Effector memory CD8-positive, alpha-beta T cell (primary cell): ENCODE data around the gene SFXN1.

ENCODE experiments used
- ATAC-seq: fragments of 150-1000 bp; cut with Tn5 transposase; replicated peaks from 2 replicates; pipeline ENCODE4 v1.10.0; 2021; ENCODE audit warnings: mild to moderate bottlenecking, moderate library complexity
- DNase-seq, 3 experiments: peaks; one replicate each; pipeline ENCODE4 v3.0.0; 2021
- H3K27ac Mint-ChIP-seq, 2 donors: one replicate each; pipeline ENCODE4 v1.8.0; 2022; ENCODE audit warnings: mild to moderate bottlenecking in 2 of 2, mixed read lengths in 2 of 2, moderate library complexity in 2 of 2
- H3K27me3 Mint-ChIP-seq, 2 donors: one replicate each; pipeline ENCODE4 v1.8.0; 2022; ENCODE audit warnings: mixed read lengths in 2 of 2
- H3K36me3 Mint-ChIP-seq: one replicate; pipeline ENCODE4 v1.8.0; 2022; ENCODE audit warnings: mild to moderate bottlenecking, moderate library complexity, mixed read lengths; ENCODE audit not compliant: insufficient read depth
- H3K4me1 Mint-ChIP-seq, 2 donors: one replicate each; pipeline ENCODE4 v1.8.0; 2022; ENCODE audit warnings: low read depth in 2 of 2, mixed read lengths in 2 of 2
- H3K4me3 Mint-ChIP-seq, 2 donors: one replicate each; pipeline ENCODE4 v1.8.0; 2022; ENCODE audit warnings: mild to moderate bottlenecking in 2 of 2, mixed read lengths in 2 of 2, moderate library complexity in 2 of 2
- H3K9me3 Mint-ChIP-seq, 2 donors: one replicate each; pipeline ENCODE4 v1.8.0; 2022; ENCODE audit warnings: mixed read lengths in 2 of 2

SFXN1 gene

DNA sequence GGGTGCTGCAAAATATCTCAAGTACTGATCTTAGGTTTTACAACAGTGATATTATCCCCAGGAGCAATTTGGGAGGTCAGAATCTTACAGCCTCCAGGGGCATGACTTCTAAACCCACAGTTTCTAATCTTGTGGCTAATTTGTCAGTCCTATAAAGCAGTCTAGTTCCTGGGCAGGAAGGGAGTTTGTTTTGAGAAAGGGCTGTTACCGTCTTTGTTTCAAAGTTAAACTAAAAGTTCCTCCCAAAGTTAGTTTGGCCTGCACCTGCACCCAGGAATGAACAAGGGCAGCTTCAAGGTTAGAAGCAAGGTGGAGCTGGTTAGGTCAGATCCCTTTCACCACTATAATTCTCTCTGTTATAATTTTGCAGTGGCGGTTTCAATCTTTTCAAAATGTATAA is 81.7 kb downstream of the SFXN1 start:
- DNase-seq (no peak), ATAC-seq (no peak)
- peaks cover 30 to 51% of the 10 kb centered on the region in 2 donors for H3K27me3 Mint-ChIP-seq
- no peak overlapping the region for H3K4me3 Mint-ChIP-seq
- no peak overlapping the region for H3K27ac Mint-ChIP-seq
- H3K4me1 Mint-ChIP-seq = no peaks in the 10 kb centered on the region
- no peaks in the 10 kb centered on the region for H3K36me3 Mint-ChIP-seq
- H3K9me3 Mint-ChIP-seq = no peaks in the 10 kb centered on the region

DNA sequence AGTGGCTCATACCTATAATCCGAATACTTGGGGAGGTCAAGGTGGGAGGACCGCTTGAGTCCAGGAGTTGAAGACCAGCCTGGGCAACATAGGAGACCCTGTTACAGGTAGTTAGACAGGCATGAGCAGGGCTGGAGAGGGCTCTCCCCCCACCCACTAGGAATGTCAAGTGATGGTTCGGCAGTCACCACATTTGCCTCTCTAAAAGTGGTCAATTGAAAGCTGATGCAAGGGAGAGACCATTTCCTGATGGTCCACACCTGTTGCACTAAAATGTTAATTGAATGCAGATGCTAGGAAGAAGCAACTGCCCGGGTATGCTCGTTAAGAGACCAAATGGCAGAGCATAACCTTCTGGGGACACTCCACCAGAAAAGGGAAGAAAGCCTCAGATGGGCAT is 82.7 kb downstream of the SFXN1 start:
- no peak overlapping the region for H3K27ac Mint-ChIP-seq
- DNase-seq = no peak
- ATAC-seq = no peak
- H3K9me3 Mint-ChIP-seq = no peaks in the 10 kb centered on the region
- H3K4me3 Mint-ChIP-seq = no peak overlapping the region
- H3K27me3 Mint-ChIP-seq = peaks cover 30 to 46% of the 10 kb centered on the region in 2 donors
- H3K4me1 Mint-ChIP-seq = no peaks in the 10 kb centered on the region
- no peaks in the 10 kb centered on the region for H3K36me3 Mint-ChIP-seq

DNA sequence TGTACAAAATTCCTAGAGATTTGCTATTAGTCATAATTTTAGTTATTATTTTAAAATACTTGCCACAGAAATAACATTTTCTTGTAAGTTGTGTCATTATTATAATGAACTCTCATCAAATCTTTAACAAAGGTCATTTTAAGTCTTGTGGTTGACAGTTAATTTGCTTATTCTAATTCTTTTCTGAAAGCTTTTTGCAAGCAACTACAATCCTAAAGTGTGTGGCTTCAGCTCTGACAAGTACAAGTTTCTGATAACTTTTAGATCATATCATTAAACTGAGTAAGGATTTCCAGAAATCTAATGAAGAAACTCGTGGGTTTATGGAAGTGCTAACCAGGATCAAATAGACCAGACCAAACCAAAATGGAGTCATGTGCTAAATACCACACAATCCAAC is 86.4 kb downstream of the SFXN1 start:
- ATAC-seq = no peak
- no peaks in the 10 kb centered on the region for H3K4me1 Mint-ChIP-seq

DNA sequence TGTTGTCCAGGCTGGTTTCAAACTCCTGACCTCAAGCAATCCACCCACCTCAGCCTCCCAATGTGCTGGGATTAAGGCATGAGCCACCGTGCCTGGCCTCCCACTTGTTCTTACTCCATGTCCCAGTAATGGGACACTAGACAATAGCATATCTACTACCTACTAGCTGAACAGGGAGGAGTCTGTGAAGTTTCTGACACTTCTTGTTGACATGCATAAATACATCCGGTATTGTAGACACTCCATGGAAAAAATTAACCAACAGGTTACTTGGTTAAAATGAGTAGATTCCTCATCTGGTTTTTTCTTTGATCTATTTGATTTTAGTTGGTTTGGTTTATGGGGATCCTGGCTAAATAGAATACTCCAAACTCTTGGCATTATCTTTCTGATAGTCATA is 88.3 kb downstream of the SFXN1 start:
- Mint-ChIP-seq H3K27me3 (peaks cover 30 to 42% of the 10 kb centered on the region in 2 donors), H3K4me1 (no peaks in the 10 kb centered on the region), H3K36me3 (peaks cover 2% of the 10 kb centered on the region), H3K27ac (no peak overlapping the region), H3K9me3 (no peaks in the 10 kb centered on the region), H3K4me3 (no peak overlapping the region)
- ATAC-seq (no peak), DNase-seq (no peak)

More for the DNA sequence above, 86.4 kb downstream of the SFXN1 start:
- Mint-ChIP-seq H3K27me3 (peaks cover 29 to 43% of the 10 kb centered on the region in 2 donors), H3K9me3 (no peaks in the 10 kb centered on the region), H3K4me3 (no peak overlapping the region), H3K27ac (no peak overlapping the region), H3K36me3 (no peaks in the 10 kb centered on the region)
- DNase-seq = no peak

DNA sequence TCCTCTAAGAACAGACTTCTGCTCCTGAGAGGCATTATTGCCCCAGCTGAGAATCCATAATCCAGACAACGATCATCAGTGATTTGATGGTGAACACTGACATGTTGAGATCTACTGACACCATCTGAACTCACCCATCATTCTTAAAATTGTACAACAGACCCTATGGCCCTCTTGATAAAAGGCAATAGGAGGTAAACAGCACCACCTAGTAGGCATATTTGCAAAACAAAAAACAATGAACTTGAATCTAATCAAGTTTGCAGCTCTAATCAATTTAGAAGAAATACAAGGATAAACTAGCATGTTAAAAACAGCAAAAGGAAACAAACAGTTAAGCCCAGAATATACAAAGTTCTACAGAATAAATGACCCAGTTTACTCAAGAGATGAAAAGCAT is 89.6 kb downstream of the SFXN1 start:
- no peak overlapping the region for H3K27ac Mint-ChIP-seq
- no peaks in the 10 kb centered on the region for H3K9me3 Mint-ChIP-seq
- DNase-seq (no peak), ATAC-seq (no peak)
- no peaks in the 10 kb centered on the region for H3K4me1 Mint-ChIP-seq
- H3K4me3 Mint-ChIP-seq = no peak overlapping the region
- peaks cover 27 to 45% of the 10 kb centered on the region in 2 donors for H3K27me3 Mint-ChIP-seq
- peaks cover 2% of the 10 kb centered on the region for H3K36me3 Mint-ChIP-seq

DNA sequence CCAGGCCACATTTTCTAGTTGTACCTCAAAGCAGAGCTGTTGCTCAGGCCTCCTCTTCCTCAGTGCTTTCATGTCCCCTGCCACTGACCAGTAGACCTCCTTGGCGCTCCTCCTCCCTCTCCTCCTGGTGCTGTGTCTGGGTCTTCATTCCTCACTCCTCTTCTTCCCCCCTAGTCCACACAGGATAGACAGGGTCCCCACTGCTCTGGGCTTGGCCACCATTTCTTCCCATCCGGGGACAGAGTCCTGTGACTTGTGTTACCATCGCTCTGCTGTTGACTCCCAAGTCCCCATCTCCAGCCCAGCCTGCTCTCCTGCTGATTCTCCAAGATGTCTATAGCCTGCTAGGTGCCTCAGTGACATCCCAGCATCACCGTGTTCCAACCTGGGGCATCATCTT is 91.3 kb downstream of the SFXN1 start:
- Mint-ChIP-seq H3K9me3 (no peaks in the 10 kb centered on the region), H3K36me3 (peaks cover 2% of the 10 kb centered on the region), H3K4me3 (no peak overlapping the region), H3K27me3 (peaks cover 40 to 55% of the 10 kb centered on the region in 2 donors), H3K4me1 (no peaks in the 10 kb centered on the region), H3K27ac (no peak overlapping the region)
- ATAC-seq (no peak), DNase-seq (no peak)

DNA sequence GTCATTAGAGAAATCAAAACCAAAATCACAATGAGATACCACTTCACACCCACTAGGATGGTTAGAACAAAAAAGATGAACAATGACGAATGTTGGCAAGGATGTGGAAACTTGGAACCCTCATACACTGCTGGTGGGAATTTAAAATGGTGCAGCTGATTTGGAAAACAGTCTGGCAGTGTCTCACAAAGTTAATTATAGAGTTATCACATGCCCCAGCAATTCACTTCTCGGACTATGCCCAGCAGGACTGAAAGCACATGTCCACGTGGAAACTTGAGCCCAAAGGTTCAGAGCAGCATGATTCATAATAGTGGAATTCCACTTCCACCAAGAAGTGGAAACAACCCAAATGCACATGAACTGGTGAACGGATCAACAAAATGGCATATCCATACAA is 94.5 kb downstream of the SFXN1 start:
- ATAC-seq = no peak
- Mint-ChIP-seq H3K36me3 (peaks cover 2% of the 10 kb centered on the region), H3K27me3 (peaks cover 58 to 66% of the 10 kb centered on the region in 2 donors), H3K27ac (no peak overlapping the region), H3K4me3 (no peak overlapping the region), H3K9me3 (no peaks in the 10 kb centered on the region), H3K4me1 (no peaks in the 10 kb centered on the region)
- no peak for DNase-seq

DNA sequence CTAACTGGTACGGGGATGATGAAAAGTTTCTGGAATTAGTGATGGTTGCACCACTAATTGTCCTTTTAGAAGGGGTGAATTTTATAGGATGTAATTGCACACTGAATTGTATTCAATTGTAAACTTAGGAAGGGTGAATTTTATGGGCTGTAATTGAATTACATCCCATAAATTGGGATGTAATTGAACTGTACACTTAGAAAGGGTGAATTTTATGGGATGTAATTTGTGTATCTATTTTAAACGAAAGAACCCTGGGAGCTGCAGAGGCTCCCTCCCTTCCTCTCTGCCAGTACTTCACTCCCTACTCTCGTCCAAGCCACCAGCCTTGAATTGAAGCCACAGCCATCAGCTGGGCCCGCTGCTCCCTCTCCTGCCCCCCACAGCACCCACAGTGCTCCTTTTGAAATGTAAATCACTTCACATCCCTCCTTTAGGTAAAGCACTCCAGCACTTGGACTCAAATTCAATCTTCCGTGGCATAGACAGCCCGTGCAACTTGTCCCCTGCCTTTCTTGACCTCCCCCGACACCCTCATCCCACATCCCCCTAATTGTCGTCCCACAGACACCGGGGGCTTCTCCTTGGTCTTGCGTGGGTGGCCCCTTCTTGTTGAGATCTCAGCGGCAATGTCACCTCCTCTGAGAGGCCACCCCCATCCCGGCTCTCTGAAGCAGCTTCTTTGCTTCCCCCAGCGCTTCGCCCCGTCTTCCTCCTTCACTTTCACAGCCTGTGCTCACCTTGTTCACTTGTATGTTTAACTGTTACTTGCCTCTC is 95.3 kb downstream of the SFXN1 start:
- ATAC-seq (no peak), DNase-seq (no peak)
- H3K27me3 Mint-ChIP-seq = peaks cover 53 to 66% of the 10 kb centered on the region in 2 donors
- peaks cover 2% of the 10 kb centered on the region for H3K36me3 Mint-ChIP-seq
- no peaks in the 10 kb centered on the region for H3K9me3 Mint-ChIP-seq
- H3K27ac Mint-ChIP-seq = no peak overlapping the region
- H3K4me3 Mint-ChIP-seq = no peak overlapping the region
- H3K4me1 Mint-ChIP-seq = no peaks in the 10 kb centered on the region

DNA sequence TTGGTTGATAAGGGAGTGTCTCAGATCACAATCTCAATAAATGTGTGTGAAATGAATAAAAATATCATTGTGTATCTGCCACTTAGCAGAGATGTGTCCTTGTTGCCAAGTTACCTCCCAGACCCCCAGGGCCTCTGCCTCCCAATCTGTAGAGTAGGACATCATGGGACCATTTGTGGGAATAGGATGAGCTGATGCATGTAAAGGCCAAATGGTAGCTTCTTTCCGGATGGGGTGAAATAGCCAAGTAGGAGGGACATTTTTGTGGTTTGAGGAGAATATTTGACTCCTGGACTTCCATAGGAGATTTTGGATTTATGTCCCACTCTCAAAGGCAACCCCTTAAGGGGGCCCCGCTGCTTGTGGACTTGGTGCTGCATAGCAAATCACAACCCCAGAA is 96.9 kb downstream of the SFXN1 start:
- H3K27me3 Mint-ChIP-seq = peaks cover 48 to 67% of the 10 kb centered on the region in 2 donors
- no peaks in the 10 kb centered on the region for H3K36me3 Mint-ChIP-seq
- H3K9me3 Mint-ChIP-seq = no peaks in the 10 kb centered on the region
- H3K27ac Mint-ChIP-seq = no peak overlapping the region
- no peak overlapping the region for H3K4me3 Mint-ChIP-seq
- DNase-seq (no peak), ATAC-seq (no peak)
- no peaks in the 10 kb centered on the region for H3K4me1 Mint-ChIP-seq

DNA sequence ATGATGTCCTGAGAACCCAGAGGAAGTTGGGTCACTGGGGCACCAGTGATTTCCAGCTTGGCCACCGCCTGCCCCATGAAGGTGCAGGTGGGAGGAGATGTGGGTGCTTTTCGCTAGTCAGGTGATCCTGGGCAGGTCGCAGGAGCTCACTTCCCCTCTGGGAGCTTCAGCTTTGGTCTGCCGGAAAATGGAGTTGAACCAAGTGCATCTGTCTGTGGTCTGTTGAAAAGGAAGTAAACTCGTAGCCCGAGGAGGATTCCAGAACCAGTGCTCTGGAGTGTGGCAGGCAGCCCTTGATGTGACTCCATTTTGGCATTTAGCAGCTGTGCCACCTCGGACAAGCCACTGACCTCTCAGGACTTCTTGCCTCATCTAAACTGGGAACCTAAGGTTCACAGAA is 97.7 kb downstream of the SFXN1 start:
- H3K4me3 Mint-ChIP-seq = no peak overlapping the region
- no peaks in the 10 kb centered on the region for H3K36me3 Mint-ChIP-seq
- no peak overlapping the region for H3K27ac Mint-ChIP-seq
- ATAC-seq (no peak), DNase-seq (no peak)
- H3K27me3 Mint-ChIP-seq = peaks cover 47 to 65% of the 10 kb centered on the region in 2 donors
- no peaks in the 10 kb centered on the region for H3K4me1 Mint-ChIP-seq
- no peaks in the 10 kb centered on the region for H3K9me3 Mint-ChIP-seq

DNA sequence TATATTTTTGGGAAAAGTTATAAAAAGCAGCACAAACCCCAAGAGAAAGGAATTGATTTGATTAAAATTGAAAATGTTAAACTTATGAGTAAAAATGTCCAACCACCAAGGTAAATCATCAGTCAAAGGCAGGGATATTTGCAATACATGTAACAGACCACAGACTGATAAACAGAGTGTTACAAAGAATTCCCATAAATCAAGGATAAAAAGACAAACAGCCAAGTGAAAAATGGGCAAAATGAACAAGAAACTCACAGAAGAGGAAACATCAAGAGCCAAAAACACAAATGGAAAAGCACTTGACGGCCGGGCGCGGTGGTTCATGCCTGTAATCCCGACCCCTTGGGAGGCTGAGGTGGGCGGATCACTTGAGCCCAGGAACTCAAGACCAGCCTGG is 98.2 kb downstream of the SFXN1 start:
- Mint-ChIP-seq H3K27ac (no peak overlapping the region), H3K36me3 (no peaks in the 10 kb centered on the region), H3K9me3 (no peaks in the 10 kb centered on the region), H3K4me1 (no peaks in the 10 kb centered on the region), H3K27me3 (peaks cover 47 to 61% of the 10 kb centered on the region in 2 donors), H3K4me3 (no peak overlapping the region)
- ATAC-seq = no peak
- DNase-seq = no peak
